ENCODE measurements around the gene SAMD14.

The SAMD14 gene

GRCh38 chr17:50066995-50067394, 63.0 kb downstream of the SAMD14 start:
- no peak for TF ChIP-seq ESRRG (CRISPR knock-in tag; IDR thresholded peaks at IDR 0.05)
- TF ChIP-seq TCF4 (CRISPR knock-in tag; IDR thresholded peaks at IDR 0.05; ENCODE audit: borderline replicate concordance) = no peak
- TF ChIP-seq ARNTL (CRISPR knock-in tag; IDR thresholded peaks at IDR 0.05; ENCODE audit: borderline replicate concordance, low read depth) = no peak
- TF ChIP-seq POU6F1 (CRISPR knock-in tag; IDR thresholded peaks at IDR 0.05; ENCODE audit: borderline replicate concordance, low read depth) = no peak
- TF ChIP-seq BACH2 (CRISPR knock-in tag; IDR thresholded peaks at IDR 0.05; ENCODE audit: borderline replicate concordance) = no peak
- no peak for TF ChIP-seq TOX (CRISPR knock-in tag; IDR thresholded peaks at IDR 0.05; ENCODE audit: borderline replicate concordance)
- TF ChIP-seq ZFP3 (CRISPR knock-in tag; IDR thresholded peaks at IDR 0.05) = no peak
- TF ChIP-seq PATZ1 (CRISPR knock-in tag; IDR thresholded peaks at IDR 0.05; ENCODE audit: borderline replicate concordance) = no peak
- no peak for TF ChIP-seq RARB (CRISPR knock-in tag; IDR thresholded peaks at IDR 0.05)
- no peak for TF ChIP-seq PPARA (CRISPR knock-in tag; IDR thresholded peaks at IDR 0.05; ENCODE audit: borderline replicate concordance)
- no peak for TF ChIP-seq CREB5 (CRISPR knock-in tag; IDR thresholded peaks at IDR 0.05; ENCODE audit: low read depth)
- TF ChIP-seq ZNF70 (CRISPR knock-in tag; IDR thresholded peaks at IDR 0.05) = no peak
- TF ChIP-seq ZNF8 (CRISPR knock-in tag; IDR thresholded peaks at IDR 0.05) = no peak
- no peak for TF ChIP-seq CSDC2 (CRISPR knock-in tag; IDR thresholded peaks at IDR 0.05)
- TF ChIP-seq ZNF565 (CRISPR knock-in tag; conservative IDR thresholded peaks at IDR 0.05; ENCODE audit: low read depth) = no peak
- no peak for TF ChIP-seq GLIS3 (CRISPR knock-in tag; IDR thresholded peaks at IDR 0.05)
- no peak for TF ChIP-seq OSR1 (CRISPR knock-in tag; IDR thresholded peaks at IDR 0.05)
- TF ChIP-seq ZFP30 (CRISPR knock-in tag; IDR thresholded peaks at IDR 0.05) = no peak
- TF ChIP-seq ZC3H10 (CRISPR knock-in tag; IDR thresholded peaks at IDR 0.05) = no peak
- TF ChIP-seq SNAI2 (CRISPR knock-in tag; IDR thresholded peaks at IDR 0.05) = no peak
- ATAC-seq = no peak

GRCh38 chr17:50065056-50065455, 64.9 kb downstream of the SAMD14 start:
- no peak for ATAC-seq
- TF ChIP-seq TCF4 (CRISPR knock-in tag; IDR thresholded peaks at IDR 0.05; ENCODE audit: borderline replicate concordance) = no peak
- TF ChIP-seq ZC3H10 (CRISPR knock-in tag; IDR thresholded peaks at IDR 0.05) = no peak
- no peak for TF ChIP-seq ZNF8 (CRISPR knock-in tag; IDR thresholded peaks at IDR 0.05)
- TF ChIP-seq CSDC2 (CRISPR knock-in tag; IDR thresholded peaks at IDR 0.05) = no peak
- no peak; the same call in 1 of the 2 replicates for TF ChIP-seq ISL1 (CRISPR knock-in tag; IDR thresholded peaks at IDR 0.05)
- TF ChIP-seq OSR1 (CRISPR knock-in tag; IDR thresholded peaks at IDR 0.05) = no peak
- TF ChIP-seq TSHZ2 (CRISPR knock-in tag; IDR thresholded peaks at IDR 0.05) = no peak
- TF ChIP-seq ESRRG (CRISPR knock-in tag; IDR thresholded peaks at IDR 0.05) = no peak
- TF ChIP-seq ZNF70 (CRISPR knock-in tag; IDR thresholded peaks at IDR 0.05) = no peak
- TF ChIP-seq ZFP30 (CRISPR knock-in tag; IDR thresholded peaks at IDR 0.05) = no peak
- no peak for TF ChIP-seq ZNF565 (CRISPR knock-in tag; conservative IDR thresholded peaks at IDR 0.05; ENCODE audit: low read depth)
- TF ChIP-seq POU6F1 (CRISPR knock-in tag; IDR thresholded peaks at IDR 0.05; ENCODE audit: borderline replicate concordance, low read depth) = no peak
- TF ChIP-seq SNAI2 (CRISPR knock-in tag; IDR thresholded peaks at IDR 0.05) = no peak
- no peak for TF ChIP-seq PATZ1 (CRISPR knock-in tag; IDR thresholded peaks at IDR 0.05; ENCODE audit: borderline replicate concordance)
- no peak for TF ChIP-seq PPARA (CRISPR knock-in tag; IDR thresholded peaks at IDR 0.05; ENCODE audit: borderline replicate concordance)
- TF ChIP-seq GLIS3 (CRISPR knock-in tag; IDR thresholded peaks at IDR 0.05) = no peak
- TF ChIP-seq ARNTL (CRISPR knock-in tag; IDR thresholded peaks at IDR 0.05; ENCODE audit: borderline replicate concordance, low read depth) = no peak
- TF ChIP-seq CREB5 (CRISPR knock-in tag; IDR thresholded peaks at IDR 0.05; ENCODE audit: low read depth) = no peak
- TF ChIP-seq TOX (CRISPR knock-in tag; IDR thresholded peaks at IDR 0.05; ENCODE audit: borderline replicate concordance) = no peak
